ENCODE measurements around the gene UFM1. TPM values are rescaled to one million over a fixed set of nuclear protein-coding genes. Genes with fewer than 3 reads are reported as not detected.

Gene UFM1
- total RNA-seq, 2 donors from 2014 or later, result 37.5 to 66.6 TPM

GRCh38 chr13:38386421-38386820 is 36.8 kb downstream of the UFM1 start:
- DNase-seq (ENCODE audit: low spot score), result no peak
- H3K27ac ChIP-seq, result no peak overlapping the region
- intact Hi-C loops (cut with DNase I), result no loop called here

GRCh38 chr13:38391341-38391740 is 41.7 kb downstream of the UFM1 start:
- H3K4me1 ChIP-seq (replicated peaks), result no peaks in the 10 kb centered on the region
- 100% methylated on average over 2 of the region's 2 CpGs for WGBS
- no peak overlapping the region for H3K27ac ChIP-seq
- no peak for TF ChIP-seq CTCF (IDR thresholded peaks at IDR 0.05)
- TF ChIP-seq POLR2A (IDR thresholded peaks at IDR 0.05), result no peak
- no peak for TF ChIP-seq POLR2AphosphoS5 (IDR thresholded peaks at IDR 0.05)
- H3K36me3 ChIP-seq, result no peaks in the 10 kb centered on the region
- intact Hi-C loops (cut with DNase I), result no loop called here
- no peaks in the 10 kb centered on the region for H3K27me3 ChIP-seq (replicated peaks; ENCODE audit: insufficient read depth)
- no peak overlapping the region for H3K4me3 ChIP-seq
- DNase-seq (ENCODE audit: low spot score), result no peak
- no peaks in the 10 kb centered on the region for H3K9me3 ChIP-seq

More at GRCh38 chr13:38386421-38386820, 36.8 kb downstream of the UFM1 start:
- Histone ChIP-seq H3K4me3 (no peak overlapping the region), H3K9me3 (no peaks in the 10 kb centered on the region), H3K27me3 (replicated peaks; ENCODE audit: insufficient read depth) (no peaks in the 10 kb centered on the region), H3K4me1 (replicated peaks) (no peaks in the 10 kb centered on the region), H3K36me3 (no peaks in the 10 kb centered on the region)
- TF ChIP-seq CTCF (IDR thresholded peaks at IDR 0.05) (no peak), POLR2AphosphoS5 (IDR thresholded peaks at IDR 0.05) (no peak), POLR2A (IDR thresholded peaks at IDR 0.05) (no peak)
- 74% methylated on average over 1 of the region's 1 CpG for WGBS

GRCh38 chr13:38394777-38395496 is 45.3 kb downstream of the UFM1 start:
- 17% methylated on average over 1 of the region's 1 CpG for WGBS
- H3K36me3 ChIP-seq, result no peaks in the 10 kb centered on the region
- no peaks in the 10 kb centered on the region for H3K27me3 ChIP-seq (replicated peaks; ENCODE audit: insufficient read depth)
- DNase-seq (ENCODE audit: low spot score), result no peak
- intact Hi-C loops (cut with DNase I), result no loop called here
- TF ChIP-seq POLR2A (IDR thresholded peaks at IDR 0.05) (no peak), POLR2AphosphoS5 (IDR thresholded peaks at IDR 0.05) (no peak), CTCF (IDR thresholded peaks at IDR 0.05) (no peak)
- no peak overlapping the region for H3K27ac ChIP-seq
- no peak overlapping the region for H3K4me3 ChIP-seq
- no peaks in the 10 kb centered on the region for H3K9me3 ChIP-seq
- H3K4me1 ChIP-seq (replicated peaks), result no peaks in the 10 kb centered on the region

- no peak overlapping the region for H3K4me3 ChIP-seq
- intact Hi-C loops (cut with DNase I), result no loop called here
- H3K27ac ChIP-seq, result no peak overlapping the region
- H3K27me3 ChIP-seq (replicated peaks; ENCODE audit: insufficient read depth), result no peaks in the 10 kb centered on the region
- TF ChIP-seq POLR2A (IDR thresholded peaks at IDR 0.05) (no peak), POLR2AphosphoS5 (IDR thresholded peaks at IDR 0.05) (no peak), CTCF (IDR thresholded peaks at IDR 0.05) (no peak)
- H3K9me3 ChIP-seq, result no peaks in the 10 kb centered on the region
- WGBS, result 48% methylated on average over 3 of the region's 3 CpGs
- H3K36me3 ChIP-seq, result no peaks in the 10 kb centered on the region
- H3K4me1 ChIP-seq (replicated peaks), result no peaks in the 10 kb centered on the region
- DNase-seq (ENCODE audit: low spot score), result no peak
Observed at GRCh38 chr13:38395497-38395788, 45.8 kb downstream of the UFM1 start.
